Thyroid gland (tissue), 4 donors: Measurements from ENCODE around the gene CRISPLD2. TPM values are rescaled to one million over a fixed set of nuclear protein-coding genes. Genes with fewer than 3 reads are reported as not detected.

Experiments used
- DNase-seq, 2 donors: peaks; one replicate each; pipeline ENCODE4 v3.0.0-alpha.2; 2019
- H3K27ac ChIP-seq, 3 donors: fragments of 200-600 bp; sonication (generic); 1 replicate in 2 of 3; 2 replicates in 1 of 3; pipeline ENCODE4 v1.5.1; 2016 to 2019; ENCODE audit warnings: mild to moderate bottlenecking in 1 of 3, moderate library complexity in 1 of 3
- H3K27me3 ChIP-seq: fragments of 200-600 bp; sonication (generic); one replicate; pipeline ENCODE4 v1.5.1; 2019
- H3K36me3 ChIP-seq, 2 donors: fragments of 200-600 bp; sonication (generic); one replicate each; pipeline ENCODE4 v1.5.1; 2016 to 2019
- H3K4me1 ChIP-seq, 2 donors: fragments of 200-600 bp; sonication (generic); one replicate each; pipeline ENCODE4 v1.5.1; 2017 to 2019
- H3K4me3 ChIP-seq, 3 donors: fragments of 200-600 bp; sonication (generic); replicated peaks in 1 of 3; 1 replicate in 2 of 3; 2 replicates in 1 of 3; pipeline ENCODE4 v1.5.1; 2016; ENCODE audit warnings: mild to moderate bottlenecking in 1 of 3
- H3K9me3 ChIP-seq: fragments of 200-600 bp; sonication (generic); one replicate; pipeline ENCODE4 v1.5.1; 2017
- POLR2A ChIP-seq, 2 donors: fragments of 450-650 bp; IDR thresholded peaks; one replicate each; pipeline ENCODE4 v1.6.1; 2017; ENCODE audit warnings: antibody characterized with exemption in 2 of 2, mild to moderate bottlenecking in 2 of 2, moderate library complexity in 1 of 2
- WGBS, 2 donors: methylation state at CpG; one replicate each; pipeline ENCODE4 v1.1.5; 2017; 5-methylcytosine and 5-hydroxymethylcytosine counted together
- intact Hi-C: fragments of 100-400 bp; cut with DNase I; formaldehyde crosslinking; loops from one replicate; pipeline ENCODE4 v1.15.1; 2023
- total RNA-seq, 4 donors: library from RNA; depleted of rRNA; stranded (reverse); fragments of >200 nt; gene quantifications; one replicate each; pipeline ENCODE4 v1.2.3, GENCODE V29; 2016
- TF ChIP-seq, protein P1 (sequence below), 6 experiments: fragments of 200-600 bp in 3 of 6; fragments of 450-650 bp in 3 of 6; sonication (generic) in 3 of 6; IDR thresholded peaks; one replicate each; pipeline ENCODE4 v1.5.1; 2016 to 2019; ENCODE audit warnings: antibody characterized with exemption in 6 of 6, mild to moderate bottlenecking in 2 of 6, inconsistent platforms in 1 of 6, moderate library complexity in 1 of 6

The CRISPLD2 gene
- total RNA-seq, 4 donors from 2014 or later, result 48.0 to 261 (median 108) TPM

DNA sequence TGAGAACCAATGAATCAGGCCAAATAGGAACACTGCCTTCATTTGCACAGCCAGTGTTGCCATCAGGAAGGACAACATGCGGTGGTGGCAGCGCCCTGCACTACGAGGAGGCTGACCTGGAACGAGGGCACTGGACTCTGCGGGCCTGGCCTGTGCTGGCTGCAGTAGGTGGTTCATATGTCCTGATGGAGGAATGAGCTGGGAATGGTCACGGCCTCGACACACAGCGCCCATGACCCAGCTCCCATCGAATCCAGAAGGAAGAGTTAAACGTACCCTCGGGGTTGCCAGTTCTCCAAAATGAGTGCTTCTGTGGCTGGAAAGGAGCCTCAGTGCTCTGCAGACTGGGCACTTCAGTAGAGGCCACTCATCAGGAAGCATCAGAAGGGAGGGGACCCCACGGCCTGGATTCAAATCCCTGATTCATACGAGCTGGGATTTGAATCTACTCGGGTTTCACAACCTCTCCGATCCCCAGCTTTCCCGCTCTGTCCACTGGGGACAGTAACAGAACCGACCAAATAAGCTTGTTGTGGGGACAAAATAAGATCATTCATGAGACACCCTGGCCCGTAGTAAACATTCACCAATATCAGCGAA is 106.1 kb downstream of the CRISPLD2 start:
- Histone ChIP-seq H3K27me3 (no peaks in the 10 kb centered on the region), H3K27ac (no peak overlapping the region), H3K4me3 (no peak overlapping the region), H3K4me1 (peaks cover 8 to 28% of the 10 kb centered on the region in 2 donors), H3K9me3 (no peaks in the 10 kb centered on the region), H3K36me3 (no peaks in the 10 kb centered on the region)
- TF ChIP-seq, protein P1, sequence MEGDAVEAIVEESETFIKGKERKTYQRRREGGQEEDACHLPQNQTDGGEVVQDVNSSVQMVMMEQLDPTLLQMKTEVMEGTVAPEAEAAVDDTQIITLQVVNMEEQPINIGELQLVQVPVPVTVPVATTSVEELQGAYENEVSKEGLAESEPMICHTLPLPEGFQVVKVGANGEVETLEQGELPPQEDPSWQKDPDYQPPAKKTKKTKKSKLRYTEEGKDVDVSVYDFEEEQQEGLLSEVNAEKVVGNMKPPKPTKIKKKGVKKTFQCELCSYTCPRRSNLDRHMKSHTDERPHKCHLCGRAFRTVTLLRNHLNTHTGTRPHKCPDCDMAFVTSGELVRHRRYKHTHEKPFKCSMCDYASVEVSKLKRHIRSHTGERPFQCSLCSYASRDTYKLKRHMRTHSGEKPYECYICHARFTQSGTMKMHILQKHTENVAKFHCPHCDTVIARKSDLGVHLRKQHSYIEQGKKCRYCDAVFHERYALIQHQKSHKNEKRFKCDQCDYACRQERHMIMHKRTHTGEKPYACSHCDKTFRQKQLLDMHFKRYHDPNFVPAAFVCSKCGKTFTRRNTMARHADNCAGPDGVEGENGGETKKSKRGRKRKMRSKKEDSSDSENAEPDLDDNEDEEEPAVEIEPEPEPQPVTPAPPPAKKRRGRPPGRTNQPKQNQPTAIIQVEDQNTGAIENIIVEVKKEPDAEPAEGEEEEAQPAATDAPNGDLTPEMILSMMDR (IDR thresholded peaks at IDR 0.05), result peak in 1 of 6 experiments; percentile 4
- no peak for TF ChIP-seq POLR2A (IDR thresholded peaks at IDR 0.05)
- intact Hi-C loops, result no loop called here
- DNase-seq, result no peak
- 90 to 91% methylated on average over 19 of the region's 19 CpGs for WGBS, 2 donors

DNA sequence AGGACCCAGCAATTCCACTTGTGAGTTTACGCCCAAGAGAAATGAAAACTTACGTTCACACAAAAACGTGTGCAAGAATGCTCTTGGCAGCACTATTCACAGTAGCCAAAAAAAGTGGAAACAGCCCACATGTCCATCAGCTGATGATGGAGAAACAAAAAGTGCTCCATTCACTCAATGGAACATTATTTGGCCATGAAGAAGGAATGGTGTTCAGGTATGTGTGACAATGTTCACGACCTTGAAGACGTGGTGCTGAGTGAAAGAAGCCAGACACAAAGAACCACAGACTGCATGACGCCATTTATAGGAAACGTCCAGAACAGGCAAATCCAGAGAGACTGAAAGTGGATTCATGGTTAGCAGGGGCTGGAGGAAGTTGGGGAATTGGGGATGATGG is 106.7 kb downstream of the CRISPLD2 start:
- no peaks in the 10 kb centered on the region for H3K36me3 ChIP-seq
- H3K27me3 ChIP-seq, result no peaks in the 10 kb centered on the region
- no peak for DNase-seq
- intact Hi-C loops, result no loop called here
- H3K4me3 ChIP-seq, result no peak overlapping the region
- 44 to 71% methylated on average over 7 of the region's 7 CpGs for WGBS, 2 donors
- TF ChIP-seq POLR2A (IDR thresholded peaks at IDR 0.05), result no peak
- TF ChIP-seq, protein P1 (IDR thresholded peaks at IDR 0.05), result no peak
- H3K27ac ChIP-seq, result no peak overlapping the region
- peaks cover 8 to 28% of the 10 kb centered on the region in 2 donors for H3K4me1 ChIP-seq
- H3K9me3 ChIP-seq, result no peaks in the 10 kb centered on the region

DNA sequence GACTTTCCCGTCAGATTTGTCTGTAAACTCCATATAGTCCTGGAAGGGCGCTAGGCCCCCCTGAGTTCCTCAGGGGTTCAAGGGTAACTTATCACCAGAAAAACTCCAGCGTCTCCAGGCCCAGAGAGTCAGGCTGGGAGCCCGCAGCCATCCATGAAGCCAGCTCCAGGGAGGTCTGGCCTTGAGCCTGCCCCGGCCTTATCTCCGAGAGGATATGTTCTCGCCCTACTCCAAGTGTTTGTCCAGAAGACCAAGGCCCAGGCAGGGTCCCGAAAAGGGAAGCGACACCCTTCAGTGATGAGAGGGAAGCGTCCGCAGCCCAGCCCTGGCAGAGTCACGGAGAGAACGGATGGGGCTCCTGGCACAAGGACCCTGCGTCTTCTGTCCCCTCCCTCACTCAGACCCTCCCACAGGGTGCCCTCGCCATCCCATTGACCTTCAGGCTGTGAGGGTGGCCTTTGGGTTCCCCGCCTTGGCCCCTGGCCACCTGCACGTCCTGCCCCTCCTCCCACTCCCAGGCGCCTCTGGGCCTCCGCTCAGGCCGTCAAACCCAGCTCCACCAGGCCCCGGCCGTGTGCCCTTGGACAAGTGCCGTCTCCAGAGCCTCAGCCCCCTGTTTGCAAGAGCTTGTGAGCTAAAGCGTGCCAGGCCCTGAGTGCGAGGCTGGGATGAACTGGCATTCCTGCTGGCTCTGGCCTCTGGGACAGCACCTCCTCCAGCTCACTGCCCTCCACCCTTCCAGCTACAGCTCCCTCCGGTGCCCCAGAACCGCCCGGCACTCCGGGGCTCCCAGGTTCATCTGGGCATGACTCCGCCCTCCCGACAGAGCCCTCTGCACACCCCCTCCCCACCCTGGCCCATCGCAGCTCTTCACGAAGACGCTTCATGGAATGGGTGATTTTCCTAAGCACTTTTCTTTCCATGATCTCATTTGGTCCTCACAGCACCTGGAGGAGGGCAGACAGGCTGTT is 108.1 kb downstream of the CRISPLD2 start:
- WGBS, 2 donors, result 76 to 86% methylated on average over 24 to 25 of the region's 34 CpGs
- no peaks in the 10 kb centered on the region for H3K27me3 ChIP-seq
- TF ChIP-seq, protein P1 (IDR thresholded peaks at IDR 0.05), result no peak
- no peak for TF ChIP-seq POLR2A (IDR thresholded peaks at IDR 0.05)
- no peaks in the 10 kb centered on the region for H3K9me3 ChIP-seq
- no peak for DNase-seq
- H3K36me3 ChIP-seq, result no peaks in the 10 kb centered on the region
- H3K4me3 ChIP-seq, result no peak overlapping the region
- H3K4me1 ChIP-seq, result peaks cover 0 to 19% of the 10 kb centered on the region in 2 donors
- no peak overlapping the region for H3K27ac ChIP-seq
- intact Hi-C loops, result no loop called here

DNA sequence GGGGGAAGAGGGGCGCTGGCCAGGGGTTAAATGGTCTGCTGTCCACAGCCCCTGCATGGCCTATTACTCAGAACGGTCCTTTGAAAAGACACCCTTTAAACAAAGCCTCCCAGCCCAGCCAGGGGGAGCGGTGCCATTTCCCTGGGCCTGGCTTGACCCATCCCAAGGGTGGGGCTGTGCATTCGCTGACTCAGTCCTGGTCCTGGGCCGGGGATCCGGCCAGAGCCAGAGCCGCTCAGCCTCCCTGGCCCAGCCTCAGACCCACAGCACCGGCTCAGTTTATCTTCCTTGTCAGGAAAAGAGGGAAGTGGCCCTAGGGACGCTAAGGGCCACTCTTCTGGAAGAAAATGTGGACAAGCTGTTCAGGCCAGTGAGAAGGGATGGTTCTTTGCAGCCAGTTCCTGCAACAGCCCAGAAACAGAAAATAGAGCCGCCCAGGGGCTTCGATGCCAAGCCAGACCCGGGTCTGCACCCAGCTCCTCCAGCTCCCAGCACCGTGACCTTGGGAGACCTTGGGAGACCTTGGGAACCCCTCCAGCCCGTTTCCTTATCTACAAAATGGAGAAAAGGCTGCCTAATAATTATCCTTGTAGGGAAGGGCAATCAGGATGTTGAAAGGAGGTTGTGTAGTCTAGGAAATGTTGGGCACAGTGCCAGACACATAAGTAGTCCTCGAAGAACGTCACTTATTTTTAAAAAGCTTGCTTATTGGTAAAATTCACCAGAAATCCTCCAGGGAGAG is 109.1 kb downstream of the CRISPLD2 start:
- H3K4me1 ChIP-seq, result peaks cover 0 to 16% of the 10 kb centered on the region in 2 donors
- no peak for TF ChIP-seq POLR2A (IDR thresholded peaks at IDR 0.05)
- TF ChIP-seq, protein P1 (IDR thresholded peaks at IDR 0.05), result no peak
- no peak overlapping the region for H3K4me3 ChIP-seq
- WGBS, 2 donors, result 48 to 61% methylated on average over 8 to 14 of the region's 16 CpGs
- H3K27ac ChIP-seq, result no peak overlapping the region
- no peaks in the 10 kb centered on the region for H3K27me3 ChIP-seq
- H3K36me3 ChIP-seq, result no peaks in the 10 kb centered on the region
- peak in 1 of 2 donors; percentile 35 for DNase-seq
- intact Hi-C loops, result no loop called here
- no peaks in the 10 kb centered on the region for H3K9me3 ChIP-seq
